ENCODE measurements around the gene LRP1-AS. TPM values are rescaled to one million over a fixed set of nuclear protein-coding genes. Genes with fewer than 3 reads are reported as not detected.

The LRP1-AS gene
- total RNA-seq, 2 experiments from 2014 or later: not detected

DNA sequence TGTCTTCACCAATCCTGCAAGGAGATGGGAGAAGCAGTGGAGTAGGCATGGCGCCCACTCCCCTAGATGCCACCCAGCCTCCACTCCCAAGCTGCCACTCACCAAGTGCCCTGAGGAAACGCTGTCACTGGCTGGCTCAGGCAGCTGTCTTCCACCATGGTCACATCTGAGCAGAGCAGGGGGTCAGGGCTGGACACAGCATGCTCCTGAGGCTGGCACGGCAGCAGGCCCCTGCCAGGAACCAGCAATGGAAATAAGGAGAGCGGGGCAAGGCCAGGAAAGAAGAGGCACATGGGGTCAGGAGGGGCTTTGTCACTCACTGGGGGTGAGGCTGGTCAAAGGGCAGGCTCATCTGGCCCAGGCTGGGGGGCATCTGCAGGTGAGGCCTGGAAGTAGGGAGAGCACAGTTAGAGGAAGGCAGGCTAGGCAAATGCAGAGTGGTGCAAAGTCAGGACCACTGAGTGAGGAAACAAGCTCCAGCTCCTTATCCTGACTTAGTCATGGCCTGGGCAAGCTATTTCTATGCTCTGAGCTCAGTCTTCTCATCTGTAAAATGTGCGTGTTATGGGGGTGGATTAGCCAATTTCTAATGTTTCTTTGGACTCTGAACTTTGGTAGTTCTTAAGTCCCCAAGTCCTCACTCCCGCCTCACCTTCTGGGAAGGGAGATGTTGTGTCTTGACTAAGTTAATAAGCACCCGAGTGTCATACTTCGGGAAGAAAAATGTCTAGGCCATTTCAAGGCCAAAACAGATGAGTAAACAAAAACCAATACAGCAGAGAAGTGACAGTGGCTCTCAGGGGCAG lies 50.5 kb downstream of the LRP1-AS start:
- H3K4me1 Mint-ChIP-seq (ENCODE audit: low read depth): peaks cover 45% of the 10 kb centered on the region
- H3K36me3 Mint-ChIP-seq (ENCODE audit: low read depth): peaks cover 48% of the 10 kb centered on the region
- H3K4me3 Mint-ChIP-seq: no peak overlapping the region
- no peak for DNase-seq
- CTCF ChIA-PET: interaction anchor here (0.8 to 16.9 kb wide), 7 partner anchors 9 to 116 kb away, joined by 3 to 292 read pairs (median 6); partner anchors contain the start of genes NEMP1 and STAT6
- intact Hi-C loops (cut with micrococcal nuclease): no loop called here
- H3K27ac Mint-ChIP-seq: peak overlapping the region; percentile 96
- no peaks in the 10 kb centered on the region for H3K9me3 Mint-ChIP-seq
- H3K27me3 Mint-ChIP-seq (ENCODE audit: low read depth): no peaks in the 10 kb centered on the region

DNA sequence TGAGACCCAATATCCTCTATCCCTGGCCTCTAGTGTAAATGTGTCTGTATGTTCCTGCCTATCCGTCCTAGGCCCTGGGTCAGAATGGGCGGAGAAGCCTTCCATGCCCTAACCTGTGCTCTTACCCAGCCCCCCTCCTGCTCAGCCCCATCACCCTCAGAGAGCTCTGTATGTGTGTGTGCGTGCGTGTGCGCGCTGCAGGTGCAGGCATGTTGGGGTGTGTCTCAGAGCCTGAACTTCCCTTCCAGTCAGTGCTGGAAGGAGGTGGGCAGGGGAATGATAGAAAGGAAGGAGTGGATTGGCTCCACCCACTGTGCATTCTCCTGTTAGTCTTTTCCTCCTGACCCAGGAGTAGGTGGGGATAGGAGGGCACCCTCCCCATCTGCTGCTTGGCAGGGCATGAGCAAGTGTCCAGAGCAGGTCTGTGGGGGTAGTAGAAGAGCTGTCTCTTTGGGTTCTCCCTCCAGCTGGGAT lies 51.3 kb downstream of the LRP1-AS start:
- intact Hi-C loops (cut with micrococcal nuclease): no loop called here
- H3K4me3 Mint-ChIP-seq: no peak overlapping the region
- H3K27ac Mint-ChIP-seq: peak overlapping the region; percentile 96
- no peak for DNase-seq
- H3K4me1 Mint-ChIP-seq (ENCODE audit: low read depth): peaks cover 50% of the 10 kb centered on the region
- peaks cover 51% of the 10 kb centered on the region for H3K36me3 Mint-ChIP-seq (ENCODE audit: low read depth)
- H3K27me3 Mint-ChIP-seq (ENCODE audit: low read depth): no peaks in the 10 kb centered on the region
- CTCF ChIA-PET: interaction anchor here (0.8 to 16.9 kb wide), 6 partner anchors 10 to 117 kb away, joined by 3 to 292 read pairs (median 5); partner anchors contain the start of genes NEMP1 and STAT6
- no peaks in the 10 kb centered on the region for H3K9me3 Mint-ChIP-seq

GRCh38 chr12:57095440-57095839 lies 52.0 kb downstream of the LRP1-AS start:
- H3K36me3 Mint-ChIP-seq (ENCODE audit: low read depth): peaks cover 58% of the 10 kb centered on the region
- peaks cover 56% of the 10 kb centered on the region for H3K4me1 Mint-ChIP-seq (ENCODE audit: low read depth)
- intact Hi-C loops (cut with micrococcal nuclease): no loop called here
- DNase-seq: no peak
- H3K9me3 Mint-ChIP-seq: no peaks in the 10 kb centered on the region
- H3K27ac Mint-ChIP-seq: peak overlapping the region; percentile 96
- H3K4me3 Mint-ChIP-seq: no peak overlapping the region
- CTCF ChIA-PET: interaction anchor here (1.1 to 16.9 kb wide), 5 partner anchors 11 to 87 kb away, joined by 3 to 292 read pairs (median 4); partner anchors contain the start of genes NEMP1 and STAT6
- no peaks in the 10 kb centered on the region for H3K27me3 Mint-ChIP-seq (ENCODE audit: low read depth)

Small RNAs within 50 kb of the gene (microRNA-seq; reads per million reads assigned to microRNA genes)
- gene MIR1228 (ENCODE audit: borderline microRNAs expressed, borderline replicate concordance): not detected

Other genes with a start within 250 kb of the LRP1-AS start
- not detected for gene SDR9C7, start 213.2 kb downstream of the LRP1-AS start, total RNA-seq
- under 1 TPM; 0.54 to 0.69 TPM for gene RDH16, start 190.0 kb downstream of the LRP1-AS start, total RNA-seq
- gene ZBTB39, start 141.1 kb downstream of the LRP1-AS start, total RNA-seq: 1 to 10 TPM; 5.1 to 5.5 TPM
- gene TAC3, start 131.1 kb downstream of the LRP1-AS start, total RNA-seq: under 1 TPM in 1 of 2 experiments, not detected in 1; 0.48 TPM
- 1 to 10 TPM; 1.4 to 1.5 TPM for gene MYO1A, start 97.5 kb downstream of the LRP1-AS start, total RNA-seq
- gene NEMP1, start 68.8 kb downstream of the LRP1-AS start, total RNA-seq: 10 to 100 TPM; 71.3 to 72.2 TPM
- 10 to 100 TPM; 18.4 to 19.1 TPM for gene NAB2, start 58.5 kb downstream of the LRP1-AS start, total RNA-seq
- 100 to 1,000 TPM; 188 to 193 TPM for gene STAT6, start 36.3 kb downstream of the LRP1-AS start, total RNA-seq
- gene LRP1, start 19.1 kb downstream of the LRP1-AS start, total RNA-seq: 1 to 10 TPM; 1.0 to 1.5 TPM
- gene NXPH4, start 69.2 kb upstream of the LRP1-AS start, total RNA-seq: under 1 TPM; 0.25 to 0.79 TPM
- 100 to 1,000 TPM; 542 to 552 TPM for gene SHMT2, start 82.1 kb upstream of the LRP1-AS start, total RNA-seq
- 1 to 10 TPM in 1 of 2 experiments, under 1 TPM in 1; 0.93 to 1.5 TPM for gene STAC3, start 103.6 kb upstream of the LRP1-AS start, total RNA-seq